Placental pericyte (primary cell): ENCODE results near the gene CD226. TPM values are rescaled to one million over a fixed set of nuclear protein-coding genes. Genes with fewer than 3 reads are reported as not detected.

ENCODE experiments used
- total RNA-seq: library from RNA; depleted of rRNA; stranded (reverse); fragments of >200 nt; gene quantifications from 2 replicates; pipeline ENCODE4 v1.2.3, GENCODE V29; 2012

Gene CD226
- 1.1 and 1.5 TPM in 2 replicates for total RNA-seq

GRCh38 chr18:69947361-69948133 is at the start of gene CD226:
Gene CD226, minus strand, starts transcription at chr18:69947873. Its CDS starts 467 bp downstream, at chr18:69947406.

